NCI-H510A (cell line): ENCODE results near the gene TMEM11.
A peak's percentile ranks its signal among the peaks of the same experiment; 100 is the strongest.
"Not testable (repeated sequence)": the region's sequence is repeated elsewhere in the genome, so short reads cannot be mapped to it uniquely, and the experiment has no call there.

Source experiments
- DNase-seq: peaks from one replicate; lab custom pipeline; 2025; lab: John Stamatoyannopoulos, UW

TMEM11 gene

GRCh38 chr17:21242026-21242697 is 28.2 kb upstream of the TMEM11 start:
- no peak for DNase-seq

DNA sequence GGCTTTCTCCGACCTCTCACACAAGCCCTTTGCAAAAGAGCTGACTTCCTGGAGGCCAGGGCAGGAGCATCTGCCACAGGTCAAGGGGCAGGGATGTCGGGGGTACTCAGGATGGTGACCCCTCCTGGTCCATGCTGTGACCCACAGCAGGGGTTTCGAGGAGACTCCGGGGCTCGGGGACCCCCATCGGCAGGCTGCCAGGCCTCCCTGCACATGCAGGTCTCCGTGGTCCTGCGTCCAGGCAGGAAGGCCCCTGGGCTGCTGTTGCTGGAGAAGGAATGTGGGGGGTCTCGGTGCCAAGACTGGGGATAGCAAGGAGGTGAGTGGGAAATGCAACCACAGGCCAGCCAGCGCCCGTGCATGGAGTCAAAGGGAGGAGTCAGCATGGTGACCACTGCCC is 27.6 kb upstream of the TMEM11 start:
- DNase-seq, result no peak

- no peak for DNase-seq
Observed at GRCh38 chr17:21240369-21241055, 26.6 kb upstream of the TMEM11 start.

GRCh38 chr17:21239680-21240368 is 25.9 kb upstream of the TMEM11 start:
- DNase-seq, result no peak

DNA sequence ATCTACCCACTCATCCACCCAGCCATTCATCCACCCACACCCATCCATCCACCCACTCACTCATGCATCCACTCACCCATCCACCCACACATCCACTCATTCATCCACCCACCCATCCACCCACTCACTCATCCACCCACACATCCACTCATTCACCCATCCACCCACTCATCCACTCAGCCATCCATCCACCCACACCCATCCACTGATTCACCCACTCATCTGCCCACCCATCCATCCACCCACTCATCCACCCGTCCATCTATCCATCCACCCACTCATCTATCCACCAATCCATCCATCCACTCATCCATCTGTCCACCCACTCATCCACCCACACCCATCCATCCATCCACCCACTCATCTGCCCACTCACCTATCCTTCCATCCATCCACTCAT is 22.0 kb upstream of the TMEM11 start:
- no peak for DNase-seq

GRCh38 chr17:21233581-21234347 is 19.8 kb upstream of the TMEM11 start:
- DNase-seq, result no peak

DNA sequence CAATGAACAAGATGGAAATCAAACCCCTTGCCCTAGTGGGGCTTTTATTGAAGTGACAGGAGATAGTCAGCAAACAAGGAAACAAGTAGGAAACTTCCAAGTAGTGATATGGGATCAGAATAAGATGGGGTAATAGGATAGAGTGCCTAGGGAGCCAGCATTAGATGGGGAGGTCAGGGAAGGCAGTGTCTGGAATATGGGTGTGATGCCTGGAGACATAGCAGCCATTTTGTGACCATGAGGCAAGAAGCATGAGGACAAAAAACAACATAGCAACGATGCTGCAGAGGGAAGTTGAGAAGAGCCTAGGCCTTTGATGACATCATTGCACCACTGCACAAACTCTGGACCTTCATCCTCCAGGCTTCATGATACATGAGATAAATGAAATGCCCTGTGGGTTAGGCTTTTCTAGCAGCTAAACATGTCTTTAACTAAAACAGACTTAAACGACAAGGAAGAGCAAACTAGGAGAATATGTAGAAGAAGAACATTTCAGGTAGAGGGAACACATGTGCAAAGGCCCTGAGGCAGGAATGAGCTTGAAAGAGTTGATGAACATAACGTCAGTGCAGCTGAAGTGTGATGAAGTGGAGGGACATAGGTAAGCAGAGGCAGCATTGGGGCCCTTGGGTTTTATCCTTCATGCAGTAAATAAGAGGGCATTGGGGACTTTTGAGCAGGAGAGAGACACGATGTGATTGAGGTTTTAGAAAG is 18.2 kb upstream of the TMEM11 start:
- DNase-seq, result no peak

- no peak for DNase-seq
Observed at GRCh38 chr17:21231533-21231932, 17.6 kb upstream of the TMEM11 start.

- no peak for DNase-seq
Observed at GRCh38 chr17:21228845-21229244, 14.9 kb upstream of the TMEM11 start.

- DNase-seq, result no peak
Observed at GRCh38 chr17:21228111-21228510, 14.2 kb upstream of the TMEM11 start.

DNA sequence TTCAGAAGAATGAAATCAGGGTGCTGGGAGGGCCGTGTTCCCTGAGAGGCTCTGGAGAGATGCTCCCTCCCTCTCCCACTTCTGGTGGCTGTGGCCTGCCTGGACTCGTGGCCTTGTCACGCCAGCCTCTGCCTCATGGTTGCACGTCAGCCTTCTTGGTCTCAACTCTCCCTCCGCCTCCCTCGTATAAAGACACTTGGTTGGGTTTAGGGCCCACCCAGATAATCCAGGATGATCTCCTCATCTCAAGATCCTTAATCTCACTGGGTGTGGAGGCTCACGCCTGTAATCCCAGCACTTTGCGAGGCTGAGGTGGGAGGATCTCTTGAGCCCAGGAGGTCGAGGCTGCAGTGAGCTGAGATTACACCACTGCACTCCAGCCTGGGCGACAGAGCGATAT is 13.3 kb upstream of the TMEM11 start:
- DNase-seq, result not testable (repeated sequence)

GRCh38 chr17:21223086-21223485 is 9.1 kb upstream of the TMEM11 start:
- DNase-seq, result no peak

DNA sequence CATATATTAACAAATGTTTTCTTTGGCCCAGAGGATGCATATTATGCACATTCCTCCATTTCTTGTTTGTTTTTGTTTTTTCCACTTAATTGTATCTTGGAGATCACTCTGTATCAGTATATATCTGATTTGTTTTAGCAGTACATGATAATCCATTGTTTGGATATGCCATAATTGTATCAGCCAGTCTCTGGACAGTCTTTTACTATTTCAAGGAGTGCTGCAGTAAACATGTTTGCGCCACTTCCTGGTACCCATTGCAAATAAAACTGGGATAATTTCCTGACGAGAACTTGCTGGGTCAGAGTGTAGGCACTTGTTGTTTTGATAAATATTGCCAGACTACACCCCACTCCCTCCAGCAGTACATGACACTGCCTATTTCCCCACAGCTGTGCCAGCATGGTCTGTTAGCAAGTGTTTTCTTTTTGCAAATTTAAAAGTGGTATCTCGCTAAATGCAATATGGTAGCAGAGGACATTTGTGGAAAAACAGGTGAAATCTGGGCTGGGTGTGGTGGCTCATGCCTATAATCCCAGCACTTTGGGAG is 4.9 kb upstream of the TMEM11 start:
- no peak for DNase-seq

DNA sequence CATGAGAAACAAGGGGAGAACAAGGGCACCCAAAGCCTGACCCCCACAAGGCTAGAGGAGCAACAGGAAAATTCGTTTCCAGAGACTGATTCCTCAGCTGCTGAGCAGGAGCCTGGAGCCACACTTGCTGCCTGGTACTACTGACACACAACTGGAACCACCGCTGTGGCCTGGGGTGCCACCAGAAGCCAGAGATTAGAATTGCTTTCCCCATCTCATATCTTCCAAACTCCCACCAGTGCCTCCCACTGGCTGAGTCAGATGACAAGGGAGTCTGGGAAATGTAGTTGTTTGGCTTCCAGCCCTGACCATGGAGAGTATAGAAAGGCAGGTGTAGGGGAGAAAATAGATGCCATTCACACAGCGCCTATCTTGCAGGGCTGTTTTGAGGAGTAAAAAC is 4.1 kb upstream of the TMEM11 start:
- DNase-seq, result no peak

GRCh38 chr17:21217346-21217745 is 3.4 kb upstream of the TMEM11 start:
- DNase-seq, result no peak

DNA sequence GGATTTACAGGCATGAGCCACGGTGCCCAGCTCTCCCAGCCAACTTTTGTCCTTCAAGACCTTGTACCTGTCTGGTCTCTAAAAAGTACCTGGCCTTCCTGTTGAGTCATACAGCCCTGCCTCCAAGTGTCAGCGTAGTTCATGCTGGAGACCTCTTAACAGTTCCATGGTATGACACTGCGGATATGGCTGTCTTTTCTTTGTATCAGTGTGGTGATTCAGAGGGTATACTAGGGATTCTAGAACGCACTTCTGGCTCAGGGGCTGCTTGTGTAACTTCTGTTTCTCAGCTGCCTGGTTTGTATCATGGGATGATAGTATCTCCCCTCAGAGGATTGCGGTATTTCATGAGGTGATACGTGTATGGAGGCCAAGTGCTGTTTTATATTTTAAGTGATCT is 2.0 kb upstream of the TMEM11 start:
- no peak for DNase-seq

DNA sequence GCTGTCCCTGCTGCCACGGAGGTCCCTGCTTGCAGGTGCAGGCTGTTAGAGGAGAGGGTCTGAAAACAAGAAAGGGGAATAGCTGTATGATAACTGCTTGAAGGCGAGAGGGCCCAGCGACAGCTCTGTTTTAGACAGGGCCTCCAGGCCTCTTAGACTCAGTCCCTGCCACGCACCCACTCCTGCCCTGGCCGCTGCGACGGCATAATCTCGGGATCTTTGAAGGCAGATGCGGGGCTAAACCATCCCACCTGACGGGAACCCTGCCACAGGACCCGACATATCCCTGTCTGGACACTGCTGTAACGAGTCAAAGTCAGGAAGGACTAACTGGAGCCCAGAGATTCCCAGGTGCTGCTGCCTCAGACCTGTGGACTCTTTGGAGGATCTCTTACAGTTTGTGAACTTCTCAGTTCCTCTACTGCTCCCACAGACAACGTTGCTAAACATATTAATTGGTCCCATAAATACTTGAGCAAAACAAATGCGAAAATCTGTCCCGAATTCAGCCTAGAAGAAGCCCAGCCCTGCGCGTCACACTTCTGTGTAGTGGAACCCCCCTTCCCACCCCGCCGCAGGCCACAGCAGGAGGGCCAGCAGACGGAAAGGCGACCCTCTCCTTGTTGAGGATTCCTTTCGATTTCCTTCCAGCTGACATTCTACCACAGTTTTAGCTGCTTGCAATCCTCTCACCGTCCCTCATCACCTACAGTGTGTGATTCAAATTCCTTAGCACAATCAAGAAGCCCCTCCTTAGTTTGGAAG is 998 bp upstream of the TMEM11 start:
- DNase-seq, result no peak

DNA sequence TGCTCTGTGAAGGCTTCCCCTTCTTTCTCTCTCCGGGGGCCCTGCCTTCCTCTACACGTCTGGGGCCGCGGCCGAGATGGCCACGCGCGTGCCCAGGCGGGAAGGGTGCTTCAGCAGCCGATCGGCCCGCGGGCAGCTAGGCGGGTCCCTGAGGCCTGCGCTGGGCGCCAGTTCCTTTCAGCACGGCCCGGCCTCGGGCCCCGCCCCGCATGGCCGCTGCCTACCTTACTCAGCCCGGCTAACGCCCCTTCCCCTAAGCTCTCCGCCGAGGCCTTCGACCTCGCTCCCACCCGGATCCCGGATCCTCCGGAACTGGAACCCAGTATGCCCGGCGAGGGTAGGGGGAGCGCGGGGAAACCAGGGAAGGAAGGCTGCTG is 335 bp downstream of the TMEM11 start:
- peak; percentile 20 for DNase-seq

- no peak for DNase-seq
Observed at GRCh38 chr17:21212826-21213637, 929 bp downstream of the TMEM11 start.
